ENCODE data around the gene CIDEC. TPM values are rescaled to one million over a fixed set of nuclear protein-coding genes. Genes with fewer than 3 reads are reported as not detected.
"Not testable (repeated sequence)": the region's sequence is repeated elsewhere in the genome, so short reads cannot be mapped to it uniquely, and the experiment has no call there.

CIDEC gene
- total RNA-seq, 4 donors from 2014 or later: 0.26 to 1.1 TPM; not detected in 2

- intact Hi-C loops (cut with DNase I; ENCODE audit: low total_unique reads): loop anchor here (10.0 kb wide), 1 partner anchor 55 kb away; the partner anchor contains the start of gene IL17RC
- Histone ChIP-seq H3K27ac (no peak overlapping the region), H3K4me1 (peaks cover 7 to 15% of the 10 kb centered on the region in 2 donors), H3K36me3 (no peaks in the 10 kb centered on the region), H3K9me3 (no peaks in the 10 kb centered on the region), H3K4me3 (no peak overlapping the region), H3K27me3 (no peaks in the 10 kb centered on the region)
- TF ChIP-seq POLR2A (IDR thresholded peaks at IDR 0.05): no peak
- TF ChIP-seq, protein P1, sequence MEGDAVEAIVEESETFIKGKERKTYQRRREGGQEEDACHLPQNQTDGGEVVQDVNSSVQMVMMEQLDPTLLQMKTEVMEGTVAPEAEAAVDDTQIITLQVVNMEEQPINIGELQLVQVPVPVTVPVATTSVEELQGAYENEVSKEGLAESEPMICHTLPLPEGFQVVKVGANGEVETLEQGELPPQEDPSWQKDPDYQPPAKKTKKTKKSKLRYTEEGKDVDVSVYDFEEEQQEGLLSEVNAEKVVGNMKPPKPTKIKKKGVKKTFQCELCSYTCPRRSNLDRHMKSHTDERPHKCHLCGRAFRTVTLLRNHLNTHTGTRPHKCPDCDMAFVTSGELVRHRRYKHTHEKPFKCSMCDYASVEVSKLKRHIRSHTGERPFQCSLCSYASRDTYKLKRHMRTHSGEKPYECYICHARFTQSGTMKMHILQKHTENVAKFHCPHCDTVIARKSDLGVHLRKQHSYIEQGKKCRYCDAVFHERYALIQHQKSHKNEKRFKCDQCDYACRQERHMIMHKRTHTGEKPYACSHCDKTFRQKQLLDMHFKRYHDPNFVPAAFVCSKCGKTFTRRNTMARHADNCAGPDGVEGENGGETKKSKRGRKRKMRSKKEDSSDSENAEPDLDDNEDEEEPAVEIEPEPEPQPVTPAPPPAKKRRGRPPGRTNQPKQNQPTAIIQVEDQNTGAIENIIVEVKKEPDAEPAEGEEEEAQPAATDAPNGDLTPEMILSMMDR (IDR thresholded peaks at IDR 0.05): no peak
- no peak for DNase-seq
Measured at GRCh38 chr3:9859530-9860025, 20.5 kb downstream of the CIDEC start.

GRCh38 chr3:9855594-9855993 is 24.5 kb downstream of the CIDEC start:
- no peaks in the 10 kb centered on the region for H3K9me3 ChIP-seq
- no peak for DNase-seq
- H3K4me3 ChIP-seq: no peak overlapping the region
- no peak for TF ChIP-seq POLR2A (IDR thresholded peaks at IDR 0.05)
- TF ChIP-seq, protein P1 (IDR thresholded peaks at IDR 0.05): no peak
- H3K36me3 ChIP-seq: no peaks in the 10 kb centered on the region
- intact Hi-C loops (cut with DNase I; ENCODE audit: low total_unique reads): no loop called here
- no peaks in the 10 kb centered on the region for H3K27me3 ChIP-seq
- H3K4me1 ChIP-seq: no peaks in the 10 kb centered on the region
- H3K27ac ChIP-seq: no peak overlapping the region

DNA sequence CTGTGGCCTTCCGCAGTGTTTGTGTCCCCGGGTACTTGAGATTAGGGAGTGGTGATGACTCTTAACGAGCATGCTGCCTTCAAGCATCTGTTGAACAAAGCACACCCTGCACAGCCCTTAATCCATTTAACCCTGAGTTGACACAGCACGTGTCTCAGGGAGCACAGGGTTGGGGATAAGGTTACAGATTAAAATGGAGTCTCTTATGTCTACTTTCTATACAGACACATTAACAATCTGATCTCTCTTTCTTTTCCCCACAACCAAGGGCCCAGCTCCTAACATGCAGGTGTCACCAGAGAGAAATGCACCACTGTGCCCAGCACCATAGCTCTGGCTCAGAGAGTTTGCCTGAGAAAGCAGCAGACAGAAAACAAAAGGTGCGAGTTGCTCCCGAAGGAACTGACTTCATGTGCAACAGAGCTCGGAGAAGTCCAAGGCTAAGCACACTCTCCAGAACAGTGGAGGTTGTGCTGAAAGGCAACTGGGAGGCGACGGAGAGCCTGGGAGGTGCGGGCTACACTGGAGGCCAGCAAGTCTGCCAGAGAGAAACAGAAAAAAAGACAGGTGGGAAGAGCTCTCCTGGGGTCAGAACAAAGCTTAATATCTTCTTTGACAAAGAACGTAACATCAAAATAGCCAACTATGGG is 25.6 kb downstream of the CIDEC start:
- H3K4me1 ChIP-seq; H3K4me3 ChIP-seq; H3K27ac ChIP-seq; H3K36me3 ChIP-seq; H3K27me3 ChIP-seq; DNase-seq; intact Hi-C loops (cut with DNase I; ENCODE audit: low total_unique reads); H3K9me3 ChIP-seq: not testable (repeated sequence)

DNA sequence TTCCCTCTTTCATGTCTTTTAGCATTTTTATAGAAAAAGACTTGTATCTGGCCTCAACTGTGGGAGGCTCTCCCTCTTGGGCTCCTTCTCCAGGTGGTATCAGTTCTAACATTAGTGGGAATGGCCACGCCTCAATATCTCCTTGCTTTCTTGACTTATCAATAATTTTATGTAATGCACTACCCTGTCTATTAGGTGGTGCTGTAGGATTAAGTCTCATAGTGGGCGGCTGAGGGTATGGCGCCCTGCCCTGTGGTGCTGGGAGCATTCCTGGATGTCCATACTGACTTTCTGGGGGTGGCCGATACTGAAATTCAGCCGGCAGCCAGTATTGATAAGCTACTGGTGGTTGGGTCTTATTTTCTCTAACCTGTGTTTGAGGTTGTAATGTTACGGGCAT is 27.5 kb downstream of the CIDEC start:
- no peak for DNase-seq
- Histone ChIP-seq H3K9me3 (no peaks in the 10 kb centered on the region), H3K27ac (no peak overlapping the region), H3K4me1 (no peaks in the 10 kb centered on the region), H3K27me3 (no peaks in the 10 kb centered on the region), H3K4me3 (no peak overlapping the region), H3K36me3 (no peaks in the 10 kb centered on the region)
- TF ChIP-seq POLR2A (IDR thresholded peaks at IDR 0.05): no peak
- TF ChIP-seq, protein P1 (IDR thresholded peaks at IDR 0.05): no peak
- intact Hi-C loops (cut with DNase I; ENCODE audit: low total_unique reads): no loop called here

DNA sequence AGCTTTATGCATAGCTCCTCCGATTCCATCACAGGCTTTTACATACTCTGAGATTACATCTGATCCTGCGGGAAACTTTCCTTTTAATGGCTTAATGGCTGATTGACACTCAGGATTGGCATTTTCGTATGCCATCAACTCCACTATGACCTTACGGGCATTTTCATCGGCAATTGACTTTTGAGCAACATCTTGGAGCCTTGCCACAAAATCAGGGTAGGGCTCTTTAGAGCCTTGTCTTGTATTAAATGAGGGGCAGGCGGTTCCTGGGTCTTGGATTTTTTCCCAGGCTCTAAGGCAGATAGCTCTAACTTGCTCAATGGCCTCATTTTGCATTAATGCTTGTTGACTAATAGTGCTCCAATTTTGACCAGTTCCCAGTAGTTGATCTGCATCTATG is 28.1 kb downstream of the CIDEC start:
- DNase-seq; intact Hi-C loops (cut with DNase I; ENCODE audit: low total_unique reads); H3K27ac ChIP-seq; H3K27me3 ChIP-seq; H3K4me1 ChIP-seq; H3K36me3 ChIP-seq; H3K9me3 ChIP-seq; H3K4me3 ChIP-seq: not testable (repeated sequence)

DNA sequence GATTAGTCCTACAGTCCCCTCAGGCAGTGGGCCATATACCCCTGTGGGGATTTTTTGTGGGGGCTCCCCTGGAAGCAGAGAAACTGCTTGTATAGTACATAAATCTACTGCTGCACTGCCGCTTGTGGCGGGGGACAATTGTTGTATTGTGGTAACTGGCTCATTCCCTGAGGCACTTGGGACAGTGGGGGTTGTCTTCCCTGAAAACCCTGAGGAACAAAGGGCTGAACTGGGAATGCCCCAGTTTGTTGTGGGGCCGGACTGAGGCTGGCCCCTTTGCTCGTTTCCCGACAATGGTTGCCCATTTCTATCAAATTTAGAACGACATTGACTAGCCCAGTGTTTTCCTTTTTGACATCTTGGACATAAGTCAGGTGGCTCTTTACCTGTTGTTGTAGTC is 28.7 kb downstream of the CIDEC start:
- H3K9me3 ChIP-seq; H3K4me1 ChIP-seq; intact Hi-C loops (cut with DNase I; ENCODE audit: low total_unique reads); H3K36me3 ChIP-seq; H3K4me3 ChIP-seq; H3K27me3 ChIP-seq; DNase-seq; H3K27ac ChIP-seq: not testable (repeated sequence)

DNA sequence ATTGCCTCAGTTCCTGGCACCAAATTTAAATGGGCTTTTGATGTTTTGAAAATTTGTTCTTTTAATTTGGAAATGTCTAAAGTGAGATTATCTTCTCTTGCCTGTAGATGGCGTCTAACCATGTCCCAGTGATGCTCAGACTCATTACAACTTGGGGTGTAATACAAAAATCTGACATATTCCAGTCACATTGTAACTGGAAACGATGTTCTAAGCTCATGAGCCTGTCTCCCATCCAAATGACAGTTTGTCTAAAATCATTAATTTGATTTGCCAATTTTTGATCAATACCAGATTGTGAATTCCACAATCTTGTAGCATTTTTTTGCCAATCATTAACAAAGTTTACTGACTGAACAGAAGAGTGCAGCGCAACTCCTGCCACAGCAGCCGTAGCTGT is 31.2 kb downstream of the CIDEC start:
- H3K4me3 ChIP-seq; DNase-seq; H3K27ac ChIP-seq; H3K9me3 ChIP-seq; H3K36me3 ChIP-seq; H3K27me3 ChIP-seq; intact Hi-C loops (cut with DNase I; ENCODE audit: low total_unique reads); H3K4me1 ChIP-seq: not testable (repeated sequence)
- TF ChIP-seq, protein P1 (IDR thresholded peaks at IDR 0.05): peak; percentile 52 to 74 (median 70)

DNA sequence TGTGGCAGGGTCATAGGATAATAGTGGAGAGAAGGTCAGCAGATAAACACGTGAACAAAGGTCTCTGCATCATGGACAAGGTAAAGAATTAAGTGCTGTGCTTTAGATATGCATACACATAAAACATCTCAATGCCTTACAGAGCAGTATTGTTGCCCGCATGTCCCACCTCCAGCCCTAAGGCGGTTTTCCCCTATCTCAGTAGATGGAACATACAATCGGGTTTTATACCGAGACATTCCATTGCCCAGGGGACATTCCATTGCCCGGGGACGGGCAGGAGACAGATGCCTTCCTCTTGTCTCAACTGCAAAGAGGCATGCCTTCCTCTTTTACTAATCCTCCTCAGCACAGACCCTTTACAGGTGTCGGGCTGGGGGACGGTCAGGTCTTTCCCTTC is 32.2 kb downstream of the CIDEC start:
- H3K4me1 ChIP-seq; DNase-seq; H3K4me3 ChIP-seq; H3K9me3 ChIP-seq; H3K27ac ChIP-seq; H3K27me3 ChIP-seq; H3K36me3 ChIP-seq; intact Hi-C loops (cut with DNase I; ENCODE audit: low total_unique reads): not testable (repeated sequence)
